K562 (cell line): ENCODE measurements around the gene GIPC3. TPM values are rescaled to one million over a fixed set of nuclear protein-coding genes. Genes with fewer than 3 reads are reported as not detected.

Experiments used
- BRD9 ChIP-seq: fragments of 450-650 bp; IDR thresholded peaks from 2 replicates; pipeline ENCODE4 v1.6.1; 2018; ENCODE audit warnings: low read depth; ENCODE audit not compliant: partially characterized antibody
- FOS ChIP-seq: IDR thresholded peaks from 3 replicates; pipeline ENCODE4 v1.6.1; 2011; ENCODE audit not compliant: insufficient read length; ENCODE audit errors: extremely low read depth
- FOXA3 ChIP-seq, 2 experiments: fragments of 450-650 bp in 1 of 2; sonication (generic) in 1 of 2; formaldehyde crosslinking; IDR thresholded peaks in 1 of 2; conservative IDR thresholded peaks in 1 of 2; 2 replicates each; pipeline versions ENCODE4 v1.4.0 to v1.8.0; 2020 to 2022; ENCODE audit warnings: mild to moderate bottlenecking in 2 of 2, missing genetic modification reagents in 1 of 2
- HDAC1 ChIP-seq, 2 experiments: fragments of 450-650 bp; IDR thresholded peaks; 2 replicates each; pipeline ENCODE4 v1.6.1; 2016 to 2017; ENCODE audit warnings: inconsistent platforms in 1 of 2, mild to moderate bottlenecking in 1 of 2, moderate library complexity in 1 of 2
- NEUROD1 ChIP-seq: fragments of 150-350 bp; IDR thresholded peaks from 2 replicates; pipeline ENCODE4 v1.6.1; 2014; ENCODE audit warnings: borderline replicate concordance, low read length, low read depth; ENCODE audit not compliant: partially characterized antibody
- NFIC ChIP-seq: fragments of 450-650 bp; IDR thresholded peaks from 2 replicates; pipeline ENCODE4 v1.6.1; 2017; ENCODE audit warnings: mild to moderate bottlenecking, inconsistent platforms
- NKRF ChIP-seq: fragments of 450-650 bp; IDR thresholded peaks from 2 replicates; pipeline ENCODE4 v1.6.1; 2016; ENCODE audit warnings: borderline replicate concordance
- SOX6 ChIP-seq: fragments of 450-650 bp; IDR thresholded peaks from 2 replicates; pipeline ENCODE4 v1.6.1; 2014; ENCODE audit warnings: mild to moderate bottlenecking
- SRF ChIP-seq, 2 experiments: fragments of 250-450, 450-650 bp in 1 of 2; sonication (Bioruptor Pico) in 1 of 2; sonication (generic) in 1 of 2; formaldehyde crosslinking; IDR thresholded peaks; 2 replicates each; pipeline versions ENCODE4 v1.5.0 to v1.5.1; 2020 to 2022; ENCODE audit warnings: mild to moderate bottlenecking in 1 of 2, missing genetic modification reagents in 1 of 2
- ZBTB33 ChIP-seq: sonication (generic); formaldehyde crosslinking; IDR thresholded peaks from 2 replicates; pipeline ENCODE4 v1.8.1; 2023; ENCODE audit warnings: mild to moderate bottlenecking, missing genetic modification reagents
- ZNF609 ChIP-seq: sonication (generic); formaldehyde crosslinking; IDR thresholded peaks from 2 replicates; pipeline ENCODE4 v1.8.1; 2023; ENCODE audit warnings: missing genetic modification reagents, mild to moderate bottlenecking, borderline replicate concordance
- ZNF639 ChIP-seq, 2 experiments: fragments of 200-800 bp in 1 of 2; sonication (Bioruptor generic) in 1 of 2; sonication (generic) in 1 of 2; formaldehyde crosslinking in 1 of 2; IDR thresholded peaks in 1 of 2; conservative IDR thresholded peaks in 1 of 2; 2 replicates each; pipeline versions ENCODE4 v1.5.0 to v1.6.1; 2016 to 2020; ENCODE audit warnings: missing compliant biosample characterization in 1 of 2, missing genetic modification characterization in 1 of 2, missing genetic modification reagents in 1 of 2
- polyA plus RNA-seq, 8 experiments: library from polyadenylated mRNA; depleted of rRNA in 4 of 8; stranded (reverse) in 5 of 8; unstranded in 3 of 8; fragments of >200 nt; fragmentation: Nextera tagmentation in 2 of 8; fragmentation: Illumina TruSeq in 1 of 8; extraction: Ambion mirVana in 2 of 8; extraction: Trizol in 1 of 8; gene quantifications; 2 replicates each; pipeline versions ENCODE4 v1.2.1 to v1.2.3, GENCODE V29; 2011 to 2014; ENCODE audit warnings: inconsistent platforms in 1 of 8, missing spikeins in 1 of 8
- total RNA-seq, 7 experiments: library from RNA; depleted of rRNA in 6 of 7; stranded (reverse); fragments of >200 nt in 6 of 7; fragmentation: Illumina TruSeq in 2 of 7; extraction: Trizol in 2 of 7; gene quantifications; 2 replicates each; pipeline versions ENCODE4 v1.2.1 to v1.2.3, GENCODE V29; 2011 to 2021; ENCODE audit warnings: low replicate concordance in 1 of 7

The GIPC3 gene
- total and polyA plus RNA-seq, 9 of the 15 experiments (the other 6 are each of a cell fraction or from before 2014, with no cell fraction given), result 0.03 to 3.6 (median 1.5) TPM; not detected in 1

GRCh38 chr19:3580156-3580934 is 4.9 kb upstream of the GIPC3 start (continued):
- peak; percentile 41 for TF ChIP-seq FOS
- peak; percentile 57 for TF ChIP-seq NEUROD1
- TF ChIP-seq NKRF, result 0 out of 2 replicates have a peak, but pooled peaks have one; percentile 22
- TF ChIP-seq ZNF609 (CRISPR knock-in tag), result 0 out of 2 replicates have a peak, but pooled peaks have one; percentile 45
- no peak for TF ChIP-seq BRD9
- peak; percentile 33; the same call in 1 of the 2 replicates for TF ChIP-seq NFIC
- no peak; the same call in 1 of the 2 replicates for TF ChIP-seq ZBTB33 (CRISPR knock-in tag)
- TF ChIP-seq ZNF639 (CRISPR knock-in tag; conservative IDR thresholded peaks at IDR 0.05 in 1 of 2, IDR thresholded peaks at IDR 0.05 in 1 of 2), result peak in 1 of 2 experiments; percentile 9; a peak in 1 of 4 replicates
- 0 out of 4 replicates have a peak, but pooled peaks of 1 of the 2 experiments have one; percentile 28 for TF ChIP-seq FOXA3 (CRISPR knock-in tag; conservative IDR thresholded peaks at IDR 0.05 in 1 of 2, IDR thresholded peaks at IDR 0.05 in 1 of 2)
- peak in 1 of 2 experiments; percentile 66; a peak in 1 of 4 replicates for TF ChIP-seq SRF (CRISPR knock-in tag; IDR thresholded peaks at IDR 0.05)
- peak; percentile 56; the same call in 1 of the 2 replicates for TF ChIP-seq SOX6
- peak in 1 of 2 experiments; percentile 91; a peak in 2 of 4 replicates for TF ChIP-seq HDAC1 (IDR thresholded peaks at IDR 0.05)
